Osteocyte (in vitro differentiated cells): ENCODE results near the gene COL9A3. TPM values are rescaled to one million over a fixed set of nuclear protein-coding genes. Genes with fewer than 3 reads are reported as not detected.

Experiments used
- DNase-seq: peaks from one replicate; pipeline ENCODE4 v3.0.0; 2021; ENCODE audit warnings: mixed read lengths; ENCODE audit not compliant: unreplicated experiment; ENCODE audit errors: extremely low spot score
- H3K27ac Mint-ChIP-seq: one replicate; pipeline ENCODE4 v1.8.0; 2021; ENCODE audit warnings: mild to moderate bottlenecking, mixed read lengths; ENCODE audit not compliant: unreplicated experiment
- H3K27me3 Mint-ChIP-seq: one replicate; pipeline ENCODE4 v1.8.0; 2021; ENCODE audit warnings: mixed read lengths; ENCODE audit not compliant: unreplicated experiment
- H3K36me3 Mint-ChIP-seq: one replicate; pipeline ENCODE4 v1.8.0; 2021; ENCODE audit warnings: mixed read lengths; ENCODE audit not compliant: unreplicated experiment
- H3K4me1 Mint-ChIP-seq: one replicate; pipeline ENCODE4 v1.8.0; 2021; ENCODE audit warnings: mixed read lengths; ENCODE audit not compliant: unreplicated experiment
- H3K4me3 Mint-ChIP-seq: one replicate; pipeline ENCODE4 v1.8.0; 2021; ENCODE audit warnings: mild to moderate bottlenecking, moderate library complexity, mixed read lengths; ENCODE audit not compliant: unreplicated experiment
- H3K9me3 Mint-ChIP-seq: one replicate; pipeline ENCODE4 v1.8.0; 2021; ENCODE audit warnings: mixed read lengths; ENCODE audit not compliant: unreplicated experiment
- total RNA-seq: library from RNA; stranded (reverse); gene quantifications from 2 replicates; pipeline ENCODE4 v1.2.1, GENCODE V29; 2021
- TF ChIP-seq, protein P1 (sequence below): fragments of 200-600 bp; sonication (generic); IDR thresholded peaks from 2 replicates; pipeline ENCODE4 v1.5.0; 2021; ENCODE audit warnings: antibody characterized with exemption, mild to moderate bottlenecking, moderate library complexity

Gene COL9A3
- total RNA-seq, 1 donor from 2014 or later = 1.7 TPM

- peaks cover 19% of the 10 kb centered on the region for H3K4me1 Mint-ChIP-seq
- TF ChIP-seq, protein P1, sequence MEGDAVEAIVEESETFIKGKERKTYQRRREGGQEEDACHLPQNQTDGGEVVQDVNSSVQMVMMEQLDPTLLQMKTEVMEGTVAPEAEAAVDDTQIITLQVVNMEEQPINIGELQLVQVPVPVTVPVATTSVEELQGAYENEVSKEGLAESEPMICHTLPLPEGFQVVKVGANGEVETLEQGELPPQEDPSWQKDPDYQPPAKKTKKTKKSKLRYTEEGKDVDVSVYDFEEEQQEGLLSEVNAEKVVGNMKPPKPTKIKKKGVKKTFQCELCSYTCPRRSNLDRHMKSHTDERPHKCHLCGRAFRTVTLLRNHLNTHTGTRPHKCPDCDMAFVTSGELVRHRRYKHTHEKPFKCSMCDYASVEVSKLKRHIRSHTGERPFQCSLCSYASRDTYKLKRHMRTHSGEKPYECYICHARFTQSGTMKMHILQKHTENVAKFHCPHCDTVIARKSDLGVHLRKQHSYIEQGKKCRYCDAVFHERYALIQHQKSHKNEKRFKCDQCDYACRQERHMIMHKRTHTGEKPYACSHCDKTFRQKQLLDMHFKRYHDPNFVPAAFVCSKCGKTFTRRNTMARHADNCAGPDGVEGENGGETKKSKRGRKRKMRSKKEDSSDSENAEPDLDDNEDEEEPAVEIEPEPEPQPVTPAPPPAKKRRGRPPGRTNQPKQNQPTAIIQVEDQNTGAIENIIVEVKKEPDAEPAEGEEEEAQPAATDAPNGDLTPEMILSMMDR = no peak
- no peaks in the 10 kb centered on the region for H3K9me3 Mint-ChIP-seq
- no peak overlapping the region for H3K4me3 Mint-ChIP-seq
- no peaks in the 10 kb centered on the region for H3K27me3 Mint-ChIP-seq
- no peaks in the 10 kb centered on the region for H3K36me3 Mint-ChIP-seq
- DNase-seq = no peak
- no peak overlapping the region for H3K27ac Mint-ChIP-seq
These were observed 13.4 kb downstream of the COL9A3 start for GRCh38 chr20:62830251-62830650.

GRCh38 chr20:62830821-62831220 lies 14.0 kb downstream of the COL9A3 start:
- H3K27ac Mint-ChIP-seq = no peak overlapping the region
- no peak overlapping the region for H3K4me3 Mint-ChIP-seq
- no peak for DNase-seq
- H3K4me1 Mint-ChIP-seq = peaks cover 19% of the 10 kb centered on the region
- H3K27me3 Mint-ChIP-seq = no peaks in the 10 kb centered on the region
- no peaks in the 10 kb centered on the region for H3K9me3 Mint-ChIP-seq
- H3K36me3 Mint-ChIP-seq = no peaks in the 10 kb centered on the region
- TF ChIP-seq, protein P1 = no peak

DNA sequence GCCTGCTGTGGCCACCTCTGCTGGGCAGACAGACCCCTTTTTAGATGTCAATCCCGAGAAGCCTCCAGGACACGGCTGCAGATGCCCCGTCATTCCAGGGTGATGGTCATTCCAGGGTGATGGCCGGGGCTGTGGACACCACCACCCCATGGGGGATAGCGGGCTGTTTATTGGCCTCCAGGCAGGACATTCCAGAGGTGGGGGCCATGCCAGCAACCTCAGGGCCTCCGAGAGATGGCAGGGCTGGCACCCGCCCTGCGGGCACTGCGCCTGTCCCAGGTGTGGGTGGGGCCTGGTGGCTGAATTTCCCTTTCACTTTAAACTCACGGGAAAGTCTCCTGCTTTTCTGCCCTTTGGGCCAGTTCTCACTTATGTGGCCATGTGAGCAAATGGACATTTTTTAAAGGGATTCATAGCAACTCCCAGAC lies 14.5 kb downstream of the COL9A3 start:
- no peak for DNase-seq
- no peaks in the 10 kb centered on the region for H3K36me3 Mint-ChIP-seq
- TF ChIP-seq, protein P1 = no peak
- H3K4me1 Mint-ChIP-seq = peaks cover 19% of the 10 kb centered on the region
- H3K4me3 Mint-ChIP-seq = no peak overlapping the region
- no peaks in the 10 kb centered on the region for H3K27me3 Mint-ChIP-seq
- H3K9me3 Mint-ChIP-seq = no peaks in the 10 kb centered on the region
- H3K27ac Mint-ChIP-seq = no peak overlapping the region

GRCh38 chr20:62831854-62832211 lies 15.0 kb downstream of the COL9A3 start:
- H3K4me3 Mint-ChIP-seq = no peak overlapping the region
- peaks cover 19% of the 10 kb centered on the region for H3K4me1 Mint-ChIP-seq
- no peak for DNase-seq
- no peaks in the 10 kb centered on the region for H3K9me3 Mint-ChIP-seq
- no peak overlapping the region for H3K27ac Mint-ChIP-seq
- peaks cover 2% of the 10 kb centered on the region for H3K27me3 Mint-ChIP-seq
- no peaks in the 10 kb centered on the region for H3K36me3 Mint-ChIP-seq
- TF ChIP-seq, protein P1 = no peak

- Mint-ChIP-seq H3K36me3 (no peaks in the 10 kb centered on the region), H3K4me1 (peaks cover 19% of the 10 kb centered on the region), H3K27me3 (peaks cover 2% of the 10 kb centered on the region), H3K27ac (no peak overlapping the region), H3K9me3 (no peaks in the 10 kb centered on the region), H3K4me3 (no peak overlapping the region)
- TF ChIP-seq, protein P1 = no peak
- no peak for DNase-seq
These were observed 15.5 kb downstream of the COL9A3 start for GRCh38 chr20:62832212-62832922.
